ENCODE data around the gene ROBO2.
"Not testable (repeated sequence)": the region's sequence is repeated elsewhere in the genome, so short reads cannot be mapped to it uniquely, and the experiment has no call there.

DNA sequence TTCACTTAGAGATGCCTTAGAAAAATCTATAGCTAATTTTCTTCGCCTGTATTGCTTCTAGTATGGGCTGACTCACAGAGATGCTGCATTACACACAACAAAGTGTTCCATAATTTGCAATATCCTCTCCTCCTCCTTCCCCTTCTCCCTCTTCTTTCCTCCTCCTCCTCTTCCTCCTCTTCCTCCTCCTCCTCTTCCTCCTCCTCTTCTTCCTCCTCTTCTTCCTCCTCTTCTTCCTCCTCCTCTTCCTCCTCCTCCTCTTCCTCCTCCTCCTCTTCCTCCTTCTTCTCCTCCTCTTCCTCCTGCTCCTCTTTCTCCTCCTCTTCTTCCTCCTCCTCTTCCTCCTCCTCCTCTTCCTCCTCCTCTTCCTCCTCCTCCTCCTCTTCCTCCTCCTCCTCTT, 370.4 kb downstream of the ROBO2 start:
- TF ChIP-seq, protein P1, sequence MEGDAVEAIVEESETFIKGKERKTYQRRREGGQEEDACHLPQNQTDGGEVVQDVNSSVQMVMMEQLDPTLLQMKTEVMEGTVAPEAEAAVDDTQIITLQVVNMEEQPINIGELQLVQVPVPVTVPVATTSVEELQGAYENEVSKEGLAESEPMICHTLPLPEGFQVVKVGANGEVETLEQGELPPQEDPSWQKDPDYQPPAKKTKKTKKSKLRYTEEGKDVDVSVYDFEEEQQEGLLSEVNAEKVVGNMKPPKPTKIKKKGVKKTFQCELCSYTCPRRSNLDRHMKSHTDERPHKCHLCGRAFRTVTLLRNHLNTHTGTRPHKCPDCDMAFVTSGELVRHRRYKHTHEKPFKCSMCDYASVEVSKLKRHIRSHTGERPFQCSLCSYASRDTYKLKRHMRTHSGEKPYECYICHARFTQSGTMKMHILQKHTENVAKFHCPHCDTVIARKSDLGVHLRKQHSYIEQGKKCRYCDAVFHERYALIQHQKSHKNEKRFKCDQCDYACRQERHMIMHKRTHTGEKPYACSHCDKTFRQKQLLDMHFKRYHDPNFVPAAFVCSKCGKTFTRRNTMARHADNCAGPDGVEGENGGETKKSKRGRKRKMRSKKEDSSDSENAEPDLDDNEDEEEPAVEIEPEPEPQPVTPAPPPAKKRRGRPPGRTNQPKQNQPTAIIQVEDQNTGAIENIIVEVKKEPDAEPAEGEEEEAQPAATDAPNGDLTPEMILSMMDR (IDR thresholded peaks at IDR 0.05) = not testable (repeated sequence)
- TF ChIP-seq POLR2A (IDR thresholded peaks at IDR 0.05) = not testable (repeated sequence)
